Central memory CD8-positive, alpha-beta T cell (primary cell): ENCODE data around the gene YIPF6.
"Not testable (repeated sequence)": the region's sequence is repeated elsewhere in the genome, so short reads cannot be mapped to it uniquely, and the experiment has no call there.

Experiments used
- ATAC-seq: fragments of 150-1000 bp; cut with Tn5 transposase; replicated peaks from 2 replicates; pipeline ENCODE4 v1.10.0; 2022; ENCODE audit warnings: mild to moderate bottlenecking, moderate FRiP score, moderate number of reproducible peaks; ENCODE audit not compliant: poor library complexity, severe bottlenecking; ENCODE audit errors: extremely low read depth
- DNase-seq, 2 donors: peaks; one replicate each; pipeline ENCODE4 v3.0.0; 2021; ENCODE audit warnings: low spot score in 2 of 2
- H3K27ac Mint-ChIP-seq: one replicate; pipeline ENCODE4 v1.8.0; 2022; ENCODE audit warnings: low read depth, mild to moderate bottlenecking, moderate library complexity, mixed read lengths
- H3K27me3 Mint-ChIP-seq: one replicate; pipeline ENCODE4 v1.8.0; 2022; ENCODE audit warnings: mixed read lengths
- H3K36me3 Mint-ChIP-seq: one replicate; pipeline ENCODE4 v1.8.0; 2022; ENCODE audit warnings: mild to moderate bottlenecking, moderate library complexity, mixed read lengths; ENCODE audit not compliant: insufficient read depth
- H3K4me1 Mint-ChIP-seq: one replicate; pipeline ENCODE4 v1.8.0; 2022; ENCODE audit warnings: mixed read lengths
- H3K4me3 Mint-ChIP-seq: one replicate; pipeline ENCODE4 v1.8.0; 2022; ENCODE audit warnings: mild to moderate bottlenecking, moderate library complexity, mixed read lengths
- H3K9me3 Mint-ChIP-seq: one replicate; pipeline ENCODE4 v1.8.0; 2022; ENCODE audit warnings: mixed read lengths

YIPF6 gene

GRCh38 chrX:68532831-68533533 is 34.1 kb downstream of the YIPF6 start:
- no peak overlapping the region for H3K27ac Mint-ChIP-seq
- no peak overlapping the region for H3K4me3 Mint-ChIP-seq
- H3K36me3 Mint-ChIP-seq = peaks cover 17% of the 10 kb centered on the region

GRCh38 chrX:68533656-68534055 is 34.8 kb downstream of the YIPF6 start:
- no peak overlapping the region for H3K27ac Mint-ChIP-seq
- no peak overlapping the region for H3K4me3 Mint-ChIP-seq
- peaks cover 17% of the 10 kb centered on the region for H3K36me3 Mint-ChIP-seq
- H3K27me3 Mint-ChIP-seq = no peaks in the 10 kb centered on the region
- H3K9me3 Mint-ChIP-seq = no peaks in the 10 kb centered on the region
- ATAC-seq = no peak
- no peaks in the 10 kb centered on the region for H3K4me1 Mint-ChIP-seq
- no peak for DNase-seq

More at GRCh38 chrX:68532831-68533533, 34.1 kb downstream of the YIPF6 start:
- no peak for ATAC-seq
- Mint-ChIP-seq H3K9me3 (no peaks in the 10 kb centered on the region), H3K27me3 (no peaks in the 10 kb centered on the region), H3K4me1 (no peaks in the 10 kb centered on the region)
- no peak for DNase-seq

- Mint-ChIP-seq H3K27ac (no peak overlapping the region), H3K36me3 (peaks cover 12% of the 10 kb centered on the region), H3K27me3 (no peaks in the 10 kb centered on the region), H3K9me3 (no peaks in the 10 kb centered on the region), H3K4me1 (no peaks in the 10 kb centered on the region), H3K4me3 (no peak overlapping the region)
- DNase-seq = no peak
- ATAC-seq = no peak
Observed at GRCh38 chrX:68534691-68535090, 35.8 kb downstream of the YIPF6 start.

GRCh38 chrX:68536429-68536828 is 37.6 kb downstream of the YIPF6 start:
- H3K4me1 Mint-ChIP-seq = no peaks in the 10 kb centered on the region
- H3K36me3 Mint-ChIP-seq = peaks cover 12% of the 10 kb centered on the region
- no peak for ATAC-seq
- H3K4me3 Mint-ChIP-seq = no peak overlapping the region
- no peak for DNase-seq
- H3K9me3 Mint-ChIP-seq = no peaks in the 10 kb centered on the region
- H3K27me3 Mint-ChIP-seq = no peaks in the 10 kb centered on the region
- H3K27ac Mint-ChIP-seq = no peak overlapping the region

- H3K9me3 Mint-ChIP-seq = no peaks in the 10 kb centered on the region
- no peaks in the 10 kb centered on the region for H3K27me3 Mint-ChIP-seq
- no peaks in the 10 kb centered on the region for H3K4me1 Mint-ChIP-seq
- ATAC-seq = no peak
- no peak for DNase-seq
- no peak overlapping the region for H3K4me3 Mint-ChIP-seq
- no peak overlapping the region for H3K27ac Mint-ChIP-seq
- H3K36me3 Mint-ChIP-seq = peaks cover 12% of the 10 kb centered on the region
Observed at GRCh38 chrX:68536884-68537283, 38.0 kb downstream of the YIPF6 start.

- Mint-ChIP-seq H3K27ac (no peak overlapping the region), H3K4me3 (no peak overlapping the region), H3K4me1 (no peaks in the 10 kb centered on the region), H3K9me3 (no peaks in the 10 kb centered on the region), H3K36me3 (no peaks in the 10 kb centered on the region), H3K27me3 (no peaks in the 10 kb centered on the region)
- DNase-seq (no peak), ATAC-seq (no peak)
Observed at GRCh38 chrX:68550193-68550592, 51.3 kb downstream of the YIPF6 start.

GRCh38 chrX:68556036-68556435 is 57.2 kb downstream of the YIPF6 start:
- DNase-seq (no peak), ATAC-seq (no peak)
- Mint-ChIP-seq H3K27me3 (no peaks in the 10 kb centered on the region), H3K36me3 (no peaks in the 10 kb centered on the region), H3K27ac (no peak overlapping the region), H3K9me3 (no peaks in the 10 kb centered on the region), H3K4me3 (no peak overlapping the region), H3K4me1 (no peaks in the 10 kb centered on the region)

GRCh38 chrX:68557126-68557525 is 58.3 kb downstream of the YIPF6 start:
- not testable (repeated sequence) for H3K4me1 Mint-ChIP-seq, H3K4me3 Mint-ChIP-seq, H3K27ac Mint-ChIP-seq, H3K9me3 Mint-ChIP-seq, H3K36me3 Mint-ChIP-seq, H3K27me3 Mint-ChIP-seq, ATAC-seq, DNase-seq

- DNase-seq, H3K4me3 Mint-ChIP-seq, H3K27ac Mint-ChIP-seq, H3K9me3 Mint-ChIP-seq, H3K27me3 Mint-ChIP-seq, H3K4me1 Mint-ChIP-seq, H3K36me3 Mint-ChIP-seq, ATAC-seq: not testable (repeated sequence)
Observed at GRCh38 chrX:68559905-68560304, 61.1 kb downstream of the YIPF6 start.

GRCh38 chrX:68568136-68568535 is 69.3 kb downstream of the YIPF6 start:
- Mint-ChIP-seq H3K27me3 (no peaks in the 10 kb centered on the region), H3K36me3 (no peaks in the 10 kb centered on the region), H3K27ac (no peak overlapping the region), H3K4me1 (no peaks in the 10 kb centered on the region), H3K4me3 (no peak overlapping the region), H3K9me3 (peaks cover 5% of the 10 kb centered on the region)
- DNase-seq (no peak), ATAC-seq (no peak)

- ATAC-seq (no peak), DNase-seq (no peak)
- H3K27me3 Mint-ChIP-seq = no peaks in the 10 kb centered on the region
- no peak overlapping the region for H3K27ac Mint-ChIP-seq
- H3K4me3 Mint-ChIP-seq = no peak overlapping the region
- no peaks in the 10 kb centered on the region for H3K36me3 Mint-ChIP-seq
- H3K9me3 Mint-ChIP-seq = no peaks in the 10 kb centered on the region
- no peaks in the 10 kb centered on the region for H3K4me1 Mint-ChIP-seq
Observed at GRCh38 chrX:68570598-68570997, 71.7 kb downstream of the YIPF6 start.

GRCh38 chrX:68571292-68571609 is 72.4 kb downstream of the YIPF6 start:
- Mint-ChIP-seq H3K27ac (no peak overlapping the region), H3K4me3 (no peak overlapping the region), H3K4me1 (no peaks in the 10 kb centered on the region), H3K9me3 (no peaks in the 10 kb centered on the region), H3K27me3 (no peaks in the 10 kb centered on the region), H3K36me3 (no peaks in the 10 kb centered on the region)
- no peak for DNase-seq
- no peak for ATAC-seq

- no peak for ATAC-seq
- H3K9me3 Mint-ChIP-seq = no peaks in the 10 kb centered on the region
- H3K36me3 Mint-ChIP-seq = no peaks in the 10 kb centered on the region
- H3K4me1 Mint-ChIP-seq = no peaks in the 10 kb centered on the region
- H3K27me3 Mint-ChIP-seq = no peaks in the 10 kb centered on the region
- no peak overlapping the region for H3K4me3 Mint-ChIP-seq
- DNase-seq = no peak
- no peak overlapping the region for H3K27ac Mint-ChIP-seq
Observed at GRCh38 chrX:68571610-68572311, 72.9 kb downstream of the YIPF6 start.
